ENCODE measurements around the gene C14orf119. TPM values are rescaled to one million over a fixed set of nuclear protein-coding genes. Genes with fewer than 3 reads are reported as not detected.

Gene C14orf119
- total RNA-seq, 2 experiments from 2014 or later: 42.4 to 44.5 TPM

DNA sequence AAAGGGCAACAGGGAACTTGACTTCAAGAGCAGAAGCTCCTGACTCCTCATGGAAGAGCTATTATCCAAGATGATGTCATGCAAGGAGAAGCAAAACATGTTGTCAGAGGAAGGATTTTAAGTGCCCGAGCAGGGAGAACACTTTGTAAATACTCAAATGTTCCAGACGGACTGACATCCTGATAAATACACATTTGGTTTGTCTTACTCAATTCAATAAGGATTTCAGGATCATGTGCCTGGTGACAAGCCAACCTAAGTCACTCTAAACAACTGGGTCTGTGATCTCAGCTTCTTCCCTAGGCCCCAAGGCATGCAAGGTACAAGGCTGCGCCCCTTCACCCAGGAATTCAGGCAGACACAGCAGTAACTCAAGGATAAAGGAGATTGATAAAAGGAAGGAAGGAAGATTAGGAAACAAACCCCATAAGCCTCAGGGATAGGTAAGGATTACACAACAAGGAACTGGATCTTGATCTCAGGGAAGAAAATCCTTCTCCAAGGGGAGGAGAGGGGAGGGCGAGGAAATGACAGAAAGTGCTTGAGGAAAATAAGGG, 50.6 kb downstream of the C14orf119 start:
- Histone ChIP-seq H3K36me3 (ENCODE audit: insufficient read depth, low read length) (no peaks in the 10 kb centered on the region), H2AFZ (ENCODE audit: low read length) (no peak overlapping the region), H3K4me1 (ENCODE audit: insufficient read depth, low read length, poor library complexity, severe bottlenecking) (no peaks in the 10 kb centered on the region), H3K9me2 (ENCODE audit: insufficient read depth, low read length) (no peaks in the 10 kb centered on the region), H3K9me3 (ENCODE audit: low read length) (no peaks in the 10 kb centered on the region), H3K27ac (ENCODE audit: low read depth, low read length, poor library complexity, severe bottlenecking) (no peak overlapping the region), H3K4me2 (ENCODE audit: low read length) (no peak overlapping the region), H4K20me1 (ENCODE audit: insufficient read depth, low read length) (no peaks in the 10 kb centered on the region), H3K79me2 (ENCODE audit: insufficient read depth, low read depth, low read length) (no peaks in the 10 kb centered on the region), H3K4me3 (ENCODE audit: low read depth, low read length, poor library complexity, severe bottlenecking) (no peak overlapping the region)
- ChIA-PET POLR2A (no interaction called here), CTCF (ENCODE audit: unreplicated experiment) (no interaction called here)
- DNase-seq (ENCODE audit: low spot score): no peak
- no peak for TF ChIP-seq EZH2phosphoT487 (IDR thresholded peaks at IDR 0.05; ENCODE audit: borderline replicate concordance, low read depth, low read length)
- TF ChIP-seq, protein P1, sequence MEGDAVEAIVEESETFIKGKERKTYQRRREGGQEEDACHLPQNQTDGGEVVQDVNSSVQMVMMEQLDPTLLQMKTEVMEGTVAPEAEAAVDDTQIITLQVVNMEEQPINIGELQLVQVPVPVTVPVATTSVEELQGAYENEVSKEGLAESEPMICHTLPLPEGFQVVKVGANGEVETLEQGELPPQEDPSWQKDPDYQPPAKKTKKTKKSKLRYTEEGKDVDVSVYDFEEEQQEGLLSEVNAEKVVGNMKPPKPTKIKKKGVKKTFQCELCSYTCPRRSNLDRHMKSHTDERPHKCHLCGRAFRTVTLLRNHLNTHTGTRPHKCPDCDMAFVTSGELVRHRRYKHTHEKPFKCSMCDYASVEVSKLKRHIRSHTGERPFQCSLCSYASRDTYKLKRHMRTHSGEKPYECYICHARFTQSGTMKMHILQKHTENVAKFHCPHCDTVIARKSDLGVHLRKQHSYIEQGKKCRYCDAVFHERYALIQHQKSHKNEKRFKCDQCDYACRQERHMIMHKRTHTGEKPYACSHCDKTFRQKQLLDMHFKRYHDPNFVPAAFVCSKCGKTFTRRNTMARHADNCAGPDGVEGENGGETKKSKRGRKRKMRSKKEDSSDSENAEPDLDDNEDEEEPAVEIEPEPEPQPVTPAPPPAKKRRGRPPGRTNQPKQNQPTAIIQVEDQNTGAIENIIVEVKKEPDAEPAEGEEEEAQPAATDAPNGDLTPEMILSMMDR (conservative IDR thresholded peaks at IDR 0.05; ENCODE audit: low read length): no peak
- intact Hi-C loops (cut with micrococcal nuclease; ENCODE audit: unreplicated experiment): no loop called here
- no TSS peak for BruUV-seq (replicated peaks)

DNA sequence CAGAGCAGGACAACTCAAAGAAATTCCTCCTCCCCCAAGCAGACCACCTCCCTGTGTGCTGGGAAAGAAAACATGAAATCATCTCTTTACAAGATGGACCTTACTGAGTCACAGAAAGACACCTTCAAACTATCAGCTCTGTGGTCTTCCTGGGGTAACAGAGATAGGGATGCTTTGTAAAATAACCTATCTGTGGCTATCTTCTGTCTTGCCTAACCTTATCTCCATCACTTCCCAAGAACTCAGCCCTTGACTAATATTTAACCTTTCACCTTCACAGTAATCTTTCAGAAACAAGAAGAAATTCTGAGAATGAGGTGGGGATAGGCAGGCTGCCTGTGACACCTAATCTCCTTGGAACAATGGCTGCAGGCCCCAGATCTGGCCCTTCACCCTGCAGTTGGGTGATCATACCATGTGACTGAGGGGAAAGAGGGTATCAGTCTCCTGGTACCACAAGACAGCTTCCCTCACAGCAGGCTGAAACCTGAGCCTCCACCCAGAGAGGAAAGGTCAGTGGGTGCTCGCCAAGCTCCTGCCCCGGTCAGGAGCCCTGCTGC, 51.1 kb downstream of the C14orf119 start:
- intact Hi-C loops (cut with micrococcal nuclease; ENCODE audit: unreplicated experiment): no loop called here
- Histone ChIP-seq H3K9me3 (ENCODE audit: low read length) (no peaks in the 10 kb centered on the region), H3K4me3 (ENCODE audit: low read depth, low read length, poor library complexity, severe bottlenecking) (no peak overlapping the region), H3K27ac (ENCODE audit: low read depth, low read length, poor library complexity, severe bottlenecking) (no peak overlapping the region), H3K36me3 (ENCODE audit: insufficient read depth, low read length) (no peaks in the 10 kb centered on the region), H4K20me1 (ENCODE audit: insufficient read depth, low read length) (no peaks in the 10 kb centered on the region), H3K79me2 (ENCODE audit: insufficient read depth, low read depth, low read length) (no peaks in the 10 kb centered on the region), H2AFZ (ENCODE audit: low read length) (no peak overlapping the region), H3K9me2 (ENCODE audit: insufficient read depth, low read length) (no peaks in the 10 kb centered on the region), H3K4me1 (ENCODE audit: insufficient read depth, low read length, poor library complexity, severe bottlenecking) (no peaks in the 10 kb centered on the region), H3K4me2 (ENCODE audit: low read length) (no peak overlapping the region)
- BruUV-seq (replicated peaks): no TSS peak
- ChIA-PET POLR2A (no interaction called here), CTCF (ENCODE audit: unreplicated experiment) (no interaction called here)
- DNase-seq (ENCODE audit: low spot score): no peak
- TF ChIP-seq EZH2phosphoT487 (IDR thresholded peaks at IDR 0.05; ENCODE audit: borderline replicate concordance, low read depth, low read length): no peak
- TF ChIP-seq, protein P1 (conservative IDR thresholded peaks at IDR 0.05; ENCODE audit: low read length): no peak

DNA sequence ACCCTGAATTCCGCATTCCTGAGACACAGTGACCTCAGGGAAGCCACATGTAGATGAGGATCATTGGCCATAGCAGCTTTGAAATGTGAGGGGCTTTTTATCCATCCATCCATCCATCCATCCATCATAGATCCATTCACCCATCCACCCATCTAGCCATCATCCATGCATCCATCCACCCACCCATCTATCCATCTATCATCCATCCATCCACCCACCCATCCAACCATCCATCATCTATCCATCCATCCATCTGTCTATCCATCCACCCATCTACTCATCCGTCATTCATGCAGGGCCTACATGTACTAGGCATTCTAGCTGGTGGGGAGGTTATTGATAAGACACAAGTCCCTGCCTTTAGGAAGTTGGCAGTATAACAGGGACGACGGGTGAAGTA, 51.7 kb downstream of the C14orf119 start:
- Histone ChIP-seq H4K20me1 (ENCODE audit: insufficient read depth, low read length) (no peaks in the 10 kb centered on the region), H3K4me3 (ENCODE audit: low read depth, low read length, poor library complexity, severe bottlenecking) (no peak overlapping the region), H3K79me2 (ENCODE audit: insufficient read depth, low read depth, low read length) (no peaks in the 10 kb centered on the region), H3K27ac (ENCODE audit: low read depth, low read length, poor library complexity, severe bottlenecking) (no peak overlapping the region), H3K9me3 (ENCODE audit: low read length) (no peaks in the 10 kb centered on the region), H3K36me3 (ENCODE audit: insufficient read depth, low read length) (no peaks in the 10 kb centered on the region), H2AFZ (ENCODE audit: low read length) (no peak overlapping the region), H3K4me2 (ENCODE audit: low read length) (no peak overlapping the region), H3K4me1 (ENCODE audit: insufficient read depth, low read length, poor library complexity, severe bottlenecking) (no peaks in the 10 kb centered on the region), H3K9me2 (ENCODE audit: insufficient read depth, low read length) (no peaks in the 10 kb centered on the region)
- DNase-seq (ENCODE audit: low spot score): no peak
- ChIA-PET CTCF (ENCODE audit: unreplicated experiment) (no interaction called here), POLR2A (no interaction called here)
- BruUV-seq (replicated peaks): no TSS peak
- TF ChIP-seq EZH2phosphoT487 (IDR thresholded peaks at IDR 0.05; ENCODE audit: borderline replicate concordance, low read depth, low read length): no peak
- TF ChIP-seq, protein P1 (conservative IDR thresholded peaks at IDR 0.05; ENCODE audit: low read length): no peak
- intact Hi-C loops (cut with micrococcal nuclease; ENCODE audit: unreplicated experiment): no loop called here

All from OCI-LY7 (cell line).